ENCODE data around the gene DHRS4.
"Not testable (repeated sequence)": the region's sequence is repeated elsewhere in the genome, so short reads cannot be mapped to it uniquely, and the experiment has no call there.

DNA sequence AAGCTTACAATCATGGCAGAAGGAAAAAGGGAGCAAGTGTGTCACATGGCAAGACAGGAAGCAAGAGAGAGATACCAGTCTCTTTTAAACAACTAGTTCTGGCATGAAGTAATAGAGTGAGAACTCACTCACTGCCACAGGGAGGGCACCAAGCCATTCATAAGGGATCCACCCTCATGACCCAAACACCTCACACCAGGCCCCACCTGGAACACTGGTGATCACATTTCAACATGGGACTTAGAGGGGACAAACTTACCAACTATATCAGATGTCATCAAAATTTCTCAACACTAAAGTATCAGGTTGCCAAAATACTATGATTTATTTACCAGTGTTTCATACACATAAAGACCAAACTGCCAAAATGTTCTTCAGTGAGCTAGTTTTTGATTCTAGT is 7.3 kb downstream of the DHRS4 start:
- TF ChIP-seq, protein P1, sequence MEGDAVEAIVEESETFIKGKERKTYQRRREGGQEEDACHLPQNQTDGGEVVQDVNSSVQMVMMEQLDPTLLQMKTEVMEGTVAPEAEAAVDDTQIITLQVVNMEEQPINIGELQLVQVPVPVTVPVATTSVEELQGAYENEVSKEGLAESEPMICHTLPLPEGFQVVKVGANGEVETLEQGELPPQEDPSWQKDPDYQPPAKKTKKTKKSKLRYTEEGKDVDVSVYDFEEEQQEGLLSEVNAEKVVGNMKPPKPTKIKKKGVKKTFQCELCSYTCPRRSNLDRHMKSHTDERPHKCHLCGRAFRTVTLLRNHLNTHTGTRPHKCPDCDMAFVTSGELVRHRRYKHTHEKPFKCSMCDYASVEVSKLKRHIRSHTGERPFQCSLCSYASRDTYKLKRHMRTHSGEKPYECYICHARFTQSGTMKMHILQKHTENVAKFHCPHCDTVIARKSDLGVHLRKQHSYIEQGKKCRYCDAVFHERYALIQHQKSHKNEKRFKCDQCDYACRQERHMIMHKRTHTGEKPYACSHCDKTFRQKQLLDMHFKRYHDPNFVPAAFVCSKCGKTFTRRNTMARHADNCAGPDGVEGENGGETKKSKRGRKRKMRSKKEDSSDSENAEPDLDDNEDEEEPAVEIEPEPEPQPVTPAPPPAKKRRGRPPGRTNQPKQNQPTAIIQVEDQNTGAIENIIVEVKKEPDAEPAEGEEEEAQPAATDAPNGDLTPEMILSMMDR (IDR thresholded peaks at IDR 0.05; ENCODE audit: low read depth, low read length): not testable (repeated sequence)
- TF ChIP-seq, protein P2, sequence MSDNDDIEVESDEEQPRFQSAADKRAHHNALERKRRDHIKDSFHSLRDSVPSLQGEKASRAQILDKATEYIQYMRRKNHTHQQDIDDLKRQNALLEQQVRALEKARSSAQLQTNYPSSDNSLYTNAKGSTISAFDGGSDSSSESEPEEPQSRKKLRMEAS (IDR thresholded peaks at IDR 0.05; ENCODE audit: low read depth, low read length): not testable (repeated sequence)

Data from NB4 (cell line).